Occipital lobe (tissue), 2 donors: ENCODE data around the gene BMP6. TPM values are rescaled to one million over a fixed set of nuclear protein-coding genes. Genes with fewer than 3 reads are reported as not detected.

Experiments
- DNase-seq: peaks from one replicate; lab custom pipeline; 2025; lab: John Stamatoyannopoulos, UW
- total RNA-seq: library from RNA; depleted of rRNA; stranded (reverse); fragments of >200 nt; gene quantifications from one replicate; pipeline ENCODE4 v1.2.3, GENCODE V29; 2014

BMP6 gene
- total RNA-seq, 1 donor from 2014 or later = 6.9 TPM

- DNase-seq = no peak
Observed at GRCh38 chr6:7921632-7922092, 195.8 kb downstream of the BMP6 start.

GRCh38 chr6:7922596-7922995 lies 196.7 kb downstream of the BMP6 start:
- no peak for DNase-seq

GRCh38 chr6:7924867-7925266 lies 199.0 kb downstream of the BMP6 start:
- DNase-seq = no peak

Other genes starting within 250 kb of the BMP6 start
- gene DSP, start 184.4 kb upstream of the BMP6 start, total RNA-seq = 7.6 TPM
- 24.0 TPM for gene SNRNP48, start 135.9 kb upstream of the BMP6 start, total RNA-seq
- 35.2 TPM for gene TXNDC5, start 184.7 kb downstream of the BMP6 start, total RNA-seq